Esophagus muscularis mucosa (tissue), 4 donors: ENCODE results near the gene DYNC1I1. TPM values are rescaled to one million over a fixed set of nuclear protein-coding genes. Genes with fewer than 3 reads are reported as not detected.

Experiments
- DNase-seq: peaks from one replicate; pipeline ENCODE4 v3.0.0-alpha.2; 2017; ENCODE audit errors: extremely low spot score
- H3K27ac ChIP-seq, 4 donors: fragments of 200-600 bp; sonication (generic); replicated peaks in 1 of 4; 1 replicate in 3 of 4; 2 replicates in 1 of 4; pipeline ENCODE4 v1.5.1; 2016 to 2019; ENCODE audit warnings: mild to moderate bottlenecking in 1 of 4
- H3K27me3 ChIP-seq, 4 donors: fragments of 200-600 bp; sonication (generic); one replicate each; pipeline versions ENCODE4 v1.5.1 to v1.6.0; 2016 to 2019
- H3K36me3 ChIP-seq, 4 donors: fragments of 200-600 bp; sonication (generic); one replicate each; pipeline ENCODE4 v1.5.1; 2016 to 2019
- H3K4me1 ChIP-seq, 4 donors: fragments of 200-600 bp; sonication (generic); one replicate each; pipeline ENCODE4 v1.5.1; 2016 to 2019
- H3K4me3 ChIP-seq, 4 donors: fragments of 200-600 bp; sonication (generic); 1 replicate in 2 of 4; 2 replicates in 2 of 4; pipeline ENCODE4 v1.5.1; 2016 to 2019; ENCODE audit warnings: mild to moderate bottlenecking in 4 of 4, moderate library complexity in 1 of 4
- H3K9me3 ChIP-seq, 4 donors: fragments of 200-600 bp; sonication (generic); 1 replicate in 3 of 4; 2 replicates in 1 of 4; pipeline ENCODE4 v1.5.1; 2016 to 2019
- CTCF ChIP-seq, 3 experiments: fragments of 200-600 bp in 2 of 3; fragments of 450-650 bp in 1 of 3; sonication (generic) in 2 of 3; IDR thresholded peaks; one replicate each; pipeline ENCODE4 v1.5.1; 2017 to 2019; ENCODE audit warnings: antibody characterized with exemption in 3 of 3, mild to moderate bottlenecking in 2 of 3, moderate library complexity in 1 of 3
- EP300 ChIP-seq: sonication (generic); formaldehyde crosslinking; IDR thresholded peaks from one replicate; pipeline ENCODE4 v1.6.1; 2017; ENCODE audit warnings: antibody characterized with exemption
- POLR2A ChIP-seq: fragments of 450-650 bp; IDR thresholded peaks from one replicate; pipeline ENCODE4 v1.6.1; 2017; ENCODE audit warnings: antibody characterized with exemption, moderate library complexity, mild to moderate bottlenecking, low read depth
- POLR2AphosphoS5 ChIP-seq, 2 donors: sonication (generic); formaldehyde crosslinking; IDR thresholded peaks; one replicate each; pipeline ENCODE4 v1.6.1; 2017; ENCODE audit warnings: antibody characterized with exemption in 2 of 2
- WGBS: methylation state at CpG from one replicate; pipeline ENCODE4 v1.1.5; 2018; 5-methylcytosine and 5-hydroxymethylcytosine counted together
- intact Hi-C: fragments of 100-400 bp; cut with DNase I; formaldehyde crosslinking; loops from one replicate; pipeline ENCODE4 v1.15.1; 2023
- total RNA-seq, 4 donors: library from RNA; depleted of rRNA; stranded (reverse); fragments of >200 nt; gene quantifications; one replicate each; pipeline versions ENCODE4 v1.1.0 to v1.2.1, GENCODE V29; 2016

Gene DYNC1I1
- total RNA-seq, 4 donors from 2014 or later, result 8.7 to 16.4 (median 12.3) TPM

GRCh38 chr7:95996174-95996573, 223.8 kb downstream of the DYNC1I1 start:
- no peaks in the 10 kb centered on the region for H3K27me3 ChIP-seq
- intact Hi-C loops, result no loop called here
- no peak for DNase-seq
- H3K4me1 ChIP-seq, result no peaks in the 10 kb centered on the region
- 63% methylated on average over 5 of the region's 5 CpGs for WGBS
- H3K4me3 ChIP-seq, result no peak overlapping the region
- TF ChIP-seq POLR2AphosphoS5 (IDR thresholded peaks at IDR 0.05) (no peak), POLR2A (no peak)
- no peaks in the 10 kb centered on the region for H3K9me3 ChIP-seq
- peaks cover 0 to 16% (median 0%) of the 10 kb centered on the region in 4 donors for H3K36me3 ChIP-seq
- H3K27ac ChIP-seq, result no peak overlapping the region

GRCh38 chr7:95996886-95997285, 224.5 kb downstream of the DYNC1I1 start:
- H3K27me3 ChIP-seq, result no peaks in the 10 kb centered on the region
- TF ChIP-seq POLR2A, result no peak
- no peak for TF ChIP-seq EP300
- no peak for TF ChIP-seq CTCF (IDR thresholded peaks at IDR 0.05)
- TF ChIP-seq POLR2AphosphoS5 (IDR thresholded peaks at IDR 0.05), result no peak
- intact Hi-C loops, result no loop called here
- H3K27ac ChIP-seq, result no peak overlapping the region
- DNase-seq, result no peak
- no peak overlapping the region for H3K4me3 ChIP-seq
- no peaks in the 10 kb centered on the region for H3K9me3 ChIP-seq
- 80% methylated on average over 1 of the region's 1 CpG for WGBS
- peaks cover 0 to 16% (median 0%) of the 10 kb centered on the region in 4 donors for H3K36me3 ChIP-seq
- no peaks in the 10 kb centered on the region for H3K4me1 ChIP-seq

GRCh38 chr7:95997632-95998031, 225.3 kb downstream of the DYNC1I1 start:
- Histone ChIP-seq H3K9me3 (no peaks in the 10 kb centered on the region), H3K4me3 (no peak overlapping the region), H3K27me3 (no peaks in the 10 kb centered on the region), H3K4me1 (no peaks in the 10 kb centered on the region), H3K27ac (no peak overlapping the region), H3K36me3 (peaks cover 0 to 16% (median 0%) of the 10 kb centered on the region in 4 donors)
- no peak for DNase-seq
- WGBS, result 71% methylated on average over 1 of the region's 1 CpG
- intact Hi-C loops, result no loop called here
- no peak for TF ChIP-seq POLR2A

GRCh38 chr7:95999481-95999880, 227.1 kb downstream of the DYNC1I1 start:
- intact Hi-C loops, result no loop called here
- H3K9me3 ChIP-seq, result no peaks in the 10 kb centered on the region
- H3K36me3 ChIP-seq, result peaks cover 0 to 16% (median 0%) of the 10 kb centered on the region in 4 donors
- DNase-seq, result no peak
- 68% methylated on average over 6 of the region's 6 CpGs for WGBS
- TF ChIP-seq CTCF (IDR thresholded peaks at IDR 0.05) (no peak), POLR2AphosphoS5 (IDR thresholded peaks at IDR 0.05) (no peak), POLR2A (no peak), EP300 (no peak)
- H3K4me1 ChIP-seq, result no peaks in the 10 kb centered on the region
- H3K27ac ChIP-seq, result no peak overlapping the region
- H3K27me3 ChIP-seq, result no peaks in the 10 kb centered on the region
- no peak overlapping the region for H3K4me3 ChIP-seq

- no peak overlapping the region for H3K27ac ChIP-seq
- DNase-seq, result no peak
- H3K9me3 ChIP-seq, result no peaks in the 10 kb centered on the region
- H3K4me3 ChIP-seq, result no peak overlapping the region
- intact Hi-C loops, result no loop called here
- H3K36me3 ChIP-seq, result peaks cover 0 to under 1% (median 0%) of the 10 kb centered on the region in 4 donors
- no peak for TF ChIP-seq POLR2A
- TF ChIP-seq POLR2AphosphoS5 (IDR thresholded peaks at IDR 0.05), result no peak
- no peak for TF ChIP-seq CTCF (IDR thresholded peaks at IDR 0.05)
- no peak for TF ChIP-seq EP300
- H3K27me3 ChIP-seq, result no peaks in the 10 kb centered on the region
- H3K4me1 ChIP-seq, result no peaks in the 10 kb centered on the region
Observed at GRCh38 chr7:96004578-96004977, 232.2 kb downstream of the DYNC1I1 start.

- H3K4me3 ChIP-seq, result no peak overlapping the region
- H3K27ac ChIP-seq, result no peak overlapping the region
- WGBS, result 81% methylated on average over 5 of the region's 5 CpGs
- intact Hi-C loops, result no loop called here
- H3K4me1 ChIP-seq, result no peaks in the 10 kb centered on the region
- TF ChIP-seq EP300 (no peak), POLR2A (no peak), POLR2AphosphoS5 (IDR thresholded peaks at IDR 0.05) (no peak), CTCF (IDR thresholded peaks at IDR 0.05) (no peak)
- no peak for DNase-seq
- H3K27me3 ChIP-seq, result no peaks in the 10 kb centered on the region
- H3K9me3 ChIP-seq, result no peaks in the 10 kb centered on the region
- no peaks in the 10 kb centered on the region for H3K36me3 ChIP-seq
Observed at GRCh38 chr7:96005271-96005670, 232.9 kb downstream of the DYNC1I1 start.
